Measurements from ENCODE around the gene JOSD1.
A peak's percentile ranks its signal among the peaks of the same experiment; 100 is the strongest.

DNA sequence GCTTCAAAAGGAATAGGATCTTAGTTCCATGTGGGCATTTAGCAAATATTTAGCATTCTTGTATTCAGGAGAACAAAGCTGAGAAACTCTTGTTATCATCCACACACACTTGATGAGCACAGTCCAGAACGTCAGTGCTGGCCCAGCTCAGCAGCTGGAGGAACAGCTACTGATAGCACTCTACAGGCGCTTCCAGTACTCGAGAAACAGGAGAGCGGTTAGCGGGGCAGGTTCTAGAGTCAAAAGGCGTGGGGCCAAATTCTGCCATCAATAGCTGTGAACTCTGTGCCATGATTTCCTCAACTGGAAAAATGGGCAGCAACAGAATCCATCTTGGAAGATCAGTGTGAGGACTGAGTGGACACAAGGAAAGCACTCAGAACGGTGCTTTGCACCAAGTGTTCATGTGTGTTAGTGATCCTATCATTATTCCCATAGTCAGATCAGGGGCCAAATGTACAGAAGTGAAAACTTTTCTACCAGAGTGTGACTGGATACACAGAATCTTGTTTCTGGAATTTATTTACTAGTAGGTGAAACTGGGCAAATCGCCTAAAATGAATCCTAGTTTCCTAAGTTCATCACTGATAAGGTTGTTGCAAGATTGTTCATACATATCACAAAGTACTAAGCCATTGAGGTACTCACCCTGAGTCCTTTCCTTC lies 3.2 kb downstream of the JOSD1 start:
- peak in 1 of 2 donors; percentile 11 for TF ChIP-seq POLR2A (IDR thresholded peaks at IDR 0.05)
- no peak for TF ChIP-seq CTCF (IDR thresholded peaks at IDR 0.05)
